GM13976 (cell line): Measurements from ENCODE around the gene PLPPR4.
"Not testable (repeated sequence)": the region's sequence is repeated elsewhere in the genome, so short reads cannot be mapped to it uniquely, and the experiment has no call there.

ENCODE experiments used
- DNase-seq: peaks from one replicate; pipeline ENCODE4 v3.0.0; 2012; ENCODE audit warnings: low spot score
- CTCF ChIP-seq: IDR thresholded peaks from 2 replicates; pipeline ENCODE4 v1.5.1; 2012; ENCODE audit warnings: borderline replicate concordance, mild to moderate bottlenecking; ENCODE audit not compliant: insufficient read depth; ENCODE audit errors: extremely low read depth, missing control alignments, control extremely low read depth
- in situ Hi-C: fragments of 300-500 bp; cut with MboI; formaldehyde crosslinking; loops from one replicate; pipeline ENCODE4 v1.12.0; 2022; ENCODE audit warnings: low sequenced_read_pairs, mixed read lengths, inconsistent platforms; ENCODE audit not compliant: unreplicated experiment

Gene PLPPR4

GRCh38 chr1:99252630-99253029 lies 11.7 kb upstream of the PLPPR4 start:
- no peak for DNase-seq
- no peak for TF ChIP-seq CTCF
- in situ Hi-C loops = no loop called here

GRCh38 chr1:99260402-99260801 lies 3.9 kb upstream of the PLPPR4 start:
- DNase-seq, in situ Hi-C loops: not testable (repeated sequence)

GRCh38 chr1:99265124-99265523 lies 832 bp downstream of the PLPPR4 start:
- in situ Hi-C loops = no loop called here
- no peak for DNase-seq
- no peak for TF ChIP-seq CTCF

- in situ Hi-C loops = no loop called here
- DNase-seq = no peak
- no peak for TF ChIP-seq CTCF
Measured at GRCh38 chr1:99266726-99267125, 2.4 kb downstream of the PLPPR4 start.

GRCh38 chr1:99268021-99268420 lies 3.7 kb downstream of the PLPPR4 start:
- TF ChIP-seq CTCF = no peak
- DNase-seq = no peak
- in situ Hi-C loops = no loop called here

- TF ChIP-seq CTCF = no peak
- in situ Hi-C loops = no loop called here
- no peak for DNase-seq
Measured at GRCh38 chr1:99269321-99269720, 5.0 kb downstream of the PLPPR4 start.

- no peak for TF ChIP-seq CTCF
Measured at GRCh38 chr1:99270646-99271045, 6.4 kb downstream of the PLPPR4 start.

More at GRCh38 chr1:99270646-99271045, 6.4 kb downstream of the PLPPR4 start:
- in situ Hi-C loops = no loop called here
- no peak for DNase-seq
